ENCODE data around the gene AVEN.
"Not testable (repeated sequence)": the region's sequence is repeated elsewhere in the genome, so short reads cannot be mapped to it uniquely, and the experiment has no call there.

The AVEN gene

DNA sequence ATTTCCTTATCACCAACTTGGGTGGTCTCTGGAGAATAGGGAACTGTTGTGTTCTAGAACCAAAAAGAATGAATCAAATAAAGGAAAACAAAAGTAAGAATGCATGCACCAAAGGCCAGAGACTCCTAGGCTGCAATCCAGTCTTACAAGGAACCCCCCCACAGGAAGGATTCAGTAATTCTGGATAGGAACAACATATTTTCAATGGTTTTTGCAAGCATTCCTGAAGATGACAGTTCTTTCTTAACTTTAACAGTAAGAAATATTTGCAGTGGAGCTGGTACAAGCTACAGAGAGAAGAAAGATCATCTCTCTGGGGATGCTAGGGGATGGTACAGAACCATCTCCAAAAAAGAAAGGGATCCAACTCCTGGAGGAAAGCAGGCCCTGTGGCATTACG is 186.9 kb downstream of the AVEN start:
- no peak for DNase-seq (ENCODE audit: low read depth in 2 of 2)

DNA sequence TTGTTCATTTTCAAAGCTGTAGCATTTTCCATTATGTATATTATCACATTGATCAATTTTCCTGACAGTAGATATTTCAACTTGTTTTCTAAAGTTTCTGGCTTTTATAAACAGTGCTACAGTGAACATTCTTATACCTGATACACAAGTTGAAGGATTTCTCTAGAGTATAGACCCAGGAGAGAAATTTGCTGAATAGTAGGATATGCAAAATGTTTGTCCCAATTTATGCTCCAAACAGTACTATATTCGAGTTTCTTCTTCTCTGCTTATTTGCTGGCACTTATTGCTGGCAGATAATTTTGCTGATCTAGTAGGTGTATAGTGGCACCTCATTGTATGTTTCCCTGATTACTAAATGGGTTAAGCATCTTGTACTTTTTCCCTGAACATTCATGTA is 187.9 kb downstream of the AVEN start:
- no peak for DNase-seq (ENCODE audit: low read depth in 2 of 2)

DNA sequence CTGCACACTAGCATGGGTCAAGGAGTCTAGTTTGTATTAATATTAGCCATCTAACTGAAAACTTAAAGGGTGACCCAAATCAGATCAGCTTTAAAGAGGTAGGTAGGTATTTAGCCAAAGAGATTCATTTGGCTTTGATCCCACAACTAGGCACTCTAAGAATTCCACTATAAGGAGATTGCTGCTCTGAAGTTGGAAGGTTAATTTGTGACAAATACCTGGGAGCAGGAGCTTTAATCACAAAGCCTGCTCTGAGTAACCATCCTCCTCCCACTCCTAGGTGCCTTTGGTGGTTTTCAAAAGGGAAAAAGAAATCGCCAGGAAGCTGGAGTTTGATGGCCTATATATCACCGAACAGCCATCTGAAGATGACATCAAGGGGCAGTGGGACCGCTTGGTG is 191.0 kb downstream of the AVEN start:
- DNase-seq (ENCODE audit: low read depth in 2 of 2): no peak

DNA sequence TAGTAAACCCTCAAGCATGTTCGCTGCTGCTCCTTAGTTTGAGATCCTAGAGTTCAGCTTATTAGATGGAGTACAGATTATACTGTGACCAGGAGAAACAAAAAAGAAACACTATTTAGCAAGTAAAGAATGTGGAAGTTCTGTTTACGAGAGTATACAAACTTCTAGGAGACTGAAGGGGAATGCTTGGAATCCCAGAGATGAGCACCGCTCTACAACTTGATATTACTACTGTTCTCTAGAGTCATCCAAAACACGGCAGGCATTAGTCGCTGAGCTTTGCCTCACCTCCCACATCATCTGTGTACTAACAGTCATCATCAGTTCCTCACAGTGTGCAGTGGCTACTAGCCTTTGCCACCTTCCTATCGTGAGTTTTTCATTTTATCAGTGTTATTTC is 192.1 kb downstream of the AVEN start:
- no peak for DNase-seq (ENCODE audit: low read depth in 2 of 2)

DNA sequence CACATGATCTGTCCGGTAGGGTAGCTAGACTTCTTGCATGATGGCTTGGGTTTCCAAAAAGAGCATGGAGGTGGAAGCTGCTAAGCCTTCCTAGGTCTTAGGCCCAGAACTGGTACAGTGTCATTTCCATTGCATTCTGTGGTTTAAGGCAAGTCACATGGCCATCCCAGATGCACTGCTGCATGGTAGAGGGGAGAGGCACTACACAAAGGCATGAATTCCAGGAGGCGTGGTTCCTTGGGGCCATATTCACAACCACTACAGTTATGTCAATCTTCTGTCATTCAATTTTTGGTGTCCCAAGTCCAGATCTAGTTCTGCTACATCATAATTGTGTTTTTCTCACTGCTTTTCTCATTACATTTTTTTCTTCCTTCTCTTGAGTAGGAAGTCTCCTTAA is 192.9 kb downstream of the AVEN start:
- DNase-seq (ENCODE audit: low read depth in 2 of 2): no peak

DNA sequence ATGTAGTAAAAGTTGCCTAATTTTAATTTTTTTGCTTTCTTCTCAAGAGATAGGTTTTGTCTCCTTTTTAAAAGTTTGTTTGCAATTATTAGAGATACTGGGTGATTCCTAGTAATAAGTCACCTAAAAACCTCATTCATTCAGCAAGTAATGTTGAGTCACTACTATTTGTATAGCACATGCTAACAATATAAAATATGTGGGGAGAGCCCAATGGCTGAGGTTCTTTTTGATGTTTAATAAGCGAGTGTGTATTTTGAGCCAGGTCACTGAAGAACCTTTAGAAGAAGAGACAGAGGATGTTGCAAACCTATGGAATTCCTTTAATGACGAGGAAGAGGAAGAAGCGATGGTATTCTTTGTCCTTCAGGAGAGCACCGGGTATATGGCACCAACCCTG is 194.4 kb downstream of the AVEN start:
- DNase-seq (ENCODE audit: low read depth in 2 of 2): no peak

DNA sequence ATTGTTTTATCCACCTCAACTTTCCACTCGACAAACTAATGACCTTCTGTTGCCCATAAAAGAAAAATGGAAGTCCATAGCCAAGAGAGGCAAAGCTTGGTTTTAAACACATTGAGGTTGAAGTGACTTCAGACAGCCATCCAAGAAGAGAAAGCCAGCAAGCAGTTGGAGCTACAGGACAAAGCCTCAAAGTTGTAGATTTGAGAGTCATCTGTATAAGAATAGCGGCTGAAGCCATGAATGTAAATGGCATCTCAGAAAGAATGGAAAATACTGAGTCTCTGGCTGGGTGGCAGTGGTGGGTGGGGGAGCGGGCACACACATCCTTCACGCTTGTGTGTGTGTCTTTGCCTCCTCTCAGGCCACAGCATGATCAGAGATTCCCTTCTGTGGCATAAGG is 194.8 kb downstream of the AVEN start:
- no peak for DNase-seq (ENCODE audit: low read depth in 2 of 2)

DNA sequence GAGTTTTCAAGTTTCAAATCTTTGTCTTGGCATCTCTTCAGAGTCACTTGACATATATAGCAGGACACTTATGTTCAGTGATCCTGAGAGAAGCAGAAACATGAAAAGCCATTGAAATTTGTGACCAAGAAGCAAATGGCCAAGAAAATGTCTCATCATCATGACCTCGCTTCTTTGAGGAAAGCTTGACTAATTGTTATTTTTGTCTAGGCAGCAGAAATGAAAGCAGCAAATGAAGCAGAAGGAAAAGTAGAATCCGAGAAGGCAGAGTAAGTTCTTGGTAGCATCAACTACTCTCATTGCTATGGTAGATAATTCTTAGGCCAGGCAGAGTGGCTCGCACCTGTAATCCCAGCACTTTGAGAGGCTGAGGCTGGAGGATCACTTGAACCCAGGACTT is 198.4 kb downstream of the AVEN start:
- no peak for DNase-seq (ENCODE audit: low read depth in 2 of 2)

DNA sequence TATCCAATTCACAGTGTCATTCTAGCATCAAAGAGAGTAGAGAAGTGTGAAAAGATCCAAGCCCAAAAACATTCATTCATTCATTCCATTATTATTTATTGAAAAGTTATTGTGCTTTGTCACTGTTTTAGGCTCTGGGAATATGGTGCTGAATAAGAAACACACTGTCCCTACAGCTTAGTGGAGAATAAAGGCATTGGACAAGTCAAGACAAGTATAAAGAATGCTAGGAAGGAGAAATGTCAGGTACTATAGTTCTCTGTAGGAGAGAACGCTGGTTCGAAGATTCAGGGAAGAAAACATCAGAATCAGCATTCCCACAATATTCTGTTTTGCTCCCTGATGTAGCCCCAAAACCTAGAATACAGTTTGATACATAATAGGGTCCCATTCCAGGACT is 199.5 kb downstream of the AVEN start:
- DNase-seq (ENCODE audit: low read depth in 2 of 2): no peak

DNA sequence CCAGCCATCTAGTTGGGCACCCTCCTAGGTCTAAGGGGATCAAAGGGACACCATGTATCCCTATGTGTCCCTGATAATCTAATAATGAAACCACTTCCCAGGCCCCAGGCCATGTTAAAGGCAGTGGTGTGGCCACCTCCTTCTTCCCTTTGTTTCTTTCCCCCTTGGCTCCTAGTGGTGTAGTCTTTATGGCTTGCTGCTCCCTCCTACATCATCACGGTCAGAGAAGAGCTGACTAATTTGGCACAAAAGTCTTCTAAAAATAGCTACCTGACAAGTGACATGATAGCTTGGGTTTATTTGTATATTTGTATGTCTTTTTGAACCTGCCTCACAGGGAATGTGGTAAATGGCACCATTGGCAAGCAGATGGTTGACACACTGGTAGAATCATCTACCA is 201.7 kb downstream of the AVEN start:
- no peak for DNase-seq (ENCODE audit: low read depth in 2 of 2)

DNA sequence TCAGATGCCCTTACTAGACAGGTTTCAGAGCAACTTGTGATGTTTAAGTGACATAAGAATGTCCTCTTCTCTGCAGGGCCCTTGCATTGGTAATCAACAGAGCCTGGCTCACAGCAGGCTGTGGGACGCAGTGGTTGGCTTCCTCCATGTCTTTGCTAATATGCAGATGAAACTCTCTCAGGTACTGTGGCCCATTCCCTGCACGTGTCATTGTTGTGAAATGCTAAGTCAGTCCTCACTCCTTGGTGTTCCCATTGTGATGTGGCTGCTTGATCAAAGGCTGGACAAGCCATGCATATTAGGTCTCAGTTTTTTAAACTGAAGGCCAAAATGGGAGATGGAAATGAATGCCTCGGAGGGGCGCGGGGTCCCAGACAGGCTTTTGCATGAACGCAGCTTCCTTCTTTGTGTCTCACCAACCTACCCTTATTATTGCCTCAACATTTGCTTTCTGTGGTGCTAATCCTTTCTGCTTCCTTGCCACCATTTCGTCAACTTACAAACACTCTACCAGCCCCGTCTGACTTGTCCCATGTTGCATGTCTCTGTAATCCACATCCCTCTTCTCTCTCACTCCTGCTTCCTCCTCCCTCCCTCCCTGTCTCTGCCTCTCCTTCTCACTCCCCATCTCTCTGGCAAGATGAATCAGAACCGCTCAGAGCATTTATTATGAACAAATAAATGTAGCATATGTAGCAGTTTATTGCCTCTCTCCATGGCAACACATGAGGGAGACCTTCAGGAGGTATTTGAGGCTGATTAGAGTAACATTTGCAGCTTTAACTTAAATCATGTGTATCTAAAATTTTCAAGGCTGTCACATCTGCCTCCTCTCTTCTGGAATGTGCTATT is 203.9 kb downstream of the AVEN start:
- DNase-seq (ENCODE audit: low read depth in 2 of 2): no peak

DNA sequence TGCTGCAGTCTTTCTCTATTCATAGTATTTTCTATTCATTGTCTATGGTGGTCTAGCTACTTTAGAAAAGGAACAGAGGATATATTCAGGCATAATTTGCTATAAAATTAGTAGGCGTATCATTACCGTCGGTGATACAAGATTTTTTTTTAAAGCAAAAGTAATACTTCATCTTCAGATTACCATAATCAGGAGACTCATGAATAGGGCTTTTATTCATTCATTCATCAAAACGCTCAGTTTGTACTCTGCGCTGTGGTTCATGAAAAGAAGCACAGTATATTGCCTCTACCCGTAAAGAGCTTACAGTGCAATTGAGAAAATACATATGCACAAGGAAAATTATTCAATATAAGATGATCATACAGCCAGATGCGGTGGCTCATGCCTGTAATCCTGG is 207.4 kb downstream of the AVEN start:
- DNase-seq (ENCODE audit: low read depth in 2 of 2): no peak

DNA sequence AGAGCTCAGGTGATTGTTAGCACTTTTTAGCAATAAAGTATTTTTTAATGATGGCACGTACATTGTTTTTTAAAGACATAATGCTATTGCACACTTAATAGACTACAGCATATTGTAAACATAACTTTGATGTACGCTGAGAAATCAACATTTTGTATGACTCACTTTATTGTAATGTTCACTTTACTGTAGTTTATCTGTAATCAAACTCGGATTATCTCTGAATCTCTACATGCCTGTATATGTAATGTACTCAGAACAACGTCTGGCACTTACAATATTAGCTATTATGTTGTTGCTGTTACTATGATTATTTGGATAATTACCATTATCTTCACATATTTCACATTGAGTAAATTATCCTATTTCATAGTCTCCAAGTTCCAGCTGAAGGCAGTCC is 208.7 kb downstream of the AVEN start:
- no peak for DNase-seq (ENCODE audit: low read depth in 2 of 2)

DNA sequence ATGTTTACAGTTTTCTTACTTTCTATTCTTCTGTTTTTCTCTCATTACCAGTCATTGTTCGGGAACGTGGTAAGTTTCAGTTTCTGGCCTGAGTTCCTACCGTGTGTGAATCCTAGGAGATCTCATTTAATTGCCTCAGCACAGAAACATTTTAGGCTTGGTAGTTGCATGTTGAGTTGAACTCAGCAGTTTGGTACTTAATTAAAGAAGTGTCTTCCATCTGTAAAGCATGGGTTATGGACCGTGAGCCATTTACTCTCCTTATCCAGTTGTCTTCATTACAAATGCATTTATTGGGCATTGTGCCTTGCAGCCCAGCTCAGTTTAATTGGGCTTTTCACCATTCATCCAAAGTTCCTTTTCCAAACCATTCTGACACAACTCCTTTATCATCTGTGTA is 212.8 kb downstream of the AVEN start:
- no peak for DNase-seq (ENCODE audit: low read depth in 2 of 2)

DNA sequence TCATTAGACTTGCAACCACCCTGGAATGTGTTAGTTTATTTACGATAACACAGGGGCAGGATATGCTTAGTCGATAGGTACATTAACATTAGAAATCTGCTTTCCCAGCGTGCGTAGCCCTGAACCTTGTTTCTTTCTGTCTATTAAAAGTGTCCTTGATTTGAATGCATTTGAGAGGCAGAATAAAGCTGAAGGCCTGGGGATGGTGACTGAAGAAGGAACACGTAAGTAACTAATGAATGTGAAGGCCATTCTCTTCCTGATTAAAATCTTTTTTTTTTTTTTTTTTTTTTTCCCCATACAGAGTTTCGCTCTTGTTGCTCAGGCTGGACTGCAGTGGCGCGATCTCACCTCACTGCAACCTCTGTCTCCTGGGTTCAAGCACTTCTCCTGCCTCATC is 213.6 kb downstream of the AVEN start:
- no peak for DNase-seq (ENCODE audit: low read depth in 2 of 2)

DNA sequence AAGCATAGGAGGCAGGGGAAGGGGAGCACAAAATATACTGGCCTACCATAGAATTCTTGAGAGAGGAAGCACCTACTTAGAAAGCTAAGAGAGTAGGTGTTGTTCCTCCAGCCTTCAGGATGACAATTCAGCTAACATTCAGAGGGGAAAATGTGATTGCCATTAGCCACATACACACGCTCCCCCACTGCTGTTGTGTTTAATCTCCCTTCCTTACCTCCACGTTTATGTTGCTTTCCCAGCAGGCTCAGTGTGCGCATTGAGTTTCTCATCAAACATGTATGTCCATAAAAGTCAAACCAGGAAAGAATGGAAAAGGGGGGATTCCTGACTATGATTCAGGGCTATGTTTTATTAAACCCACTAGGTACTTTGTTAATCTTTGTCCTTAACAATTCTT is 215.9 kb downstream of the AVEN start:
- no peak for DNase-seq (ENCODE audit: low read depth in 2 of 2)

DNA sequence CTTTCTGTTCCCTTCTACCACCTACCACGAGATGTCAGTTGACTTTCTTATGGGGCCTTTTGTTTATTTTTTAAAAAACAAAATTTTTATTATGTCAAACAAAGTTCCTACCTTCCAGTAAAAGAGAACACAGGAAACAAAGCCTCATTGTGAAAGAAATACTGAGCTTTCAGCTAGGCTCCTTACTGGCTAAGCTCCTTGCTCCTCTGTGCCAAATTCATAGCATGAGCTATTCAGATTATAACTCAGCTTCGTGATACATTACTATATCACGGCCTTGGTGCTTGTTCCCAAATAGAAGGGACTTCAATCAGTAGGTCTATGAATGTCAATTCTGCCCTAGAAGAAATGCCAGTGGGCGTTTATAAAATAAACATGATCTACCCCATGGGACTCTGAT is 216.5 kb downstream of the AVEN start:
- DNase-seq (ENCODE audit: low read depth in 2 of 2): no peak

DNA sequence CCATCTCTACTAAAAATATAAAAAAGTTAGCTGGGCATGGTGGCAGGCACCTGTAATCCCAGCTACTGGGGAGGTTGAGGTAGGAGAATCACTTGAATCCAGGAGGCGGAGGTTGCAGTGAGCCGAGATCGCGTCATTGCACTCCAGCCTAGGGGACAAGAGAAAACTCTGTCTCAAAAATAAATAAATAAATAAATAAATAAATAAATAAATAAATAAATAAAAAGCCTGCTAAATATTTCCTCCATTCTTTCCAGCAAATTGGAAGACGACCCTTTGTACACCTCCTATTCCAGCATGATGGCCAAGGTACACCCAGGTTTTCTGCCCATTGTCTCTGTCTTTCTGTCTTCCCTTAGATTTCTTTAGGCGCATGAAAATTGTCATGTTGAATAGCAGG is 219.5 kb downstream of the AVEN start:
- not testable (repeated sequence) for DNase-seq (ENCODE audit: low read depth in 2 of 2)

Measured in stimulated activated CD8-positive, alpha-beta memory T cell treated with anti-CD3 and anti-CD28 coated beads, Interleukin-15, amount 100 ng/mL, for 48 hours (primary cell).